ENCODE results near the gene CD27. TPM values are rescaled to one million over a fixed set of nuclear protein-coding genes. Genes with fewer than 3 reads are reported as not detected.

CD27 gene
- total RNA-seq, 6 experiments from 2014 or later = 0.33 to 1.2 (median 0.68) TPM; not detected in 1

GRCh38 chr12:6468283-6468575 is 23.5 kb downstream of the CD27 start:
- H3K4me1 ChIP-seq = peaks cover 0 to 33% (median 14%) of the 10 kb centered on the region in 4 donors

DNA sequence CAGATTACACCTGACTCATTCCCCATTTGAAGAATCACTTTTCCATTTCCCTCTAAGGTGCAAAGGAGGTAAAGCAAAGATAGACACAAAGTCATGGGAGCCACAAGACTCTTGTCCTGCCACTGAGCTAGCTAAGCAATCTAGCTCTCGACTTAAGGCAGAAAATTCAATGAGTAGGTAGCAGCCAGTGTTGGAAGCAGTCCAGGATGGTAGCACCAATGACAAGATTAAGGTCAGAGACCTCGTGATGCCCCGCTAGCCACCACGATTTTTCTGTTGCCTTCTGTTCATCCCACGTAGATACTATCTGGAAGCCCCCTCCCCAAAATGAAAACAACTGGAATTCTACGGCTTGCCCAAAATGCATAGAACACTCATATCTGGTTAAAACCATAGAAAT is 24.3 kb downstream of the CD27 start:
- intact Hi-C loops (cut with DNase I) = no loop called here
- ATAC-seq (no peak), DNase-seq (peak in 1 of 3 donors; percentile 60)
- Histone ChIP-seq H3K9me3 (no peaks in the 10 kb centered on the region), H3K27me3 (no peaks in the 10 kb centered on the region), H3K4me1 (peaks cover 0 to 33% (median 14%) of the 10 kb centered on the region in 4 donors), H3K27ac (peak overlapping the region; percentile 9 to 80 (median 19)), H3K4me3 (peak overlapping the region; percentile 73 to 77 (median 77)), H3K36me3 (peaks cover 0 to 20% (median 9%) of the 10 kb centered on the region in 4 donors)
- TF ChIP-seq, protein P1, sequence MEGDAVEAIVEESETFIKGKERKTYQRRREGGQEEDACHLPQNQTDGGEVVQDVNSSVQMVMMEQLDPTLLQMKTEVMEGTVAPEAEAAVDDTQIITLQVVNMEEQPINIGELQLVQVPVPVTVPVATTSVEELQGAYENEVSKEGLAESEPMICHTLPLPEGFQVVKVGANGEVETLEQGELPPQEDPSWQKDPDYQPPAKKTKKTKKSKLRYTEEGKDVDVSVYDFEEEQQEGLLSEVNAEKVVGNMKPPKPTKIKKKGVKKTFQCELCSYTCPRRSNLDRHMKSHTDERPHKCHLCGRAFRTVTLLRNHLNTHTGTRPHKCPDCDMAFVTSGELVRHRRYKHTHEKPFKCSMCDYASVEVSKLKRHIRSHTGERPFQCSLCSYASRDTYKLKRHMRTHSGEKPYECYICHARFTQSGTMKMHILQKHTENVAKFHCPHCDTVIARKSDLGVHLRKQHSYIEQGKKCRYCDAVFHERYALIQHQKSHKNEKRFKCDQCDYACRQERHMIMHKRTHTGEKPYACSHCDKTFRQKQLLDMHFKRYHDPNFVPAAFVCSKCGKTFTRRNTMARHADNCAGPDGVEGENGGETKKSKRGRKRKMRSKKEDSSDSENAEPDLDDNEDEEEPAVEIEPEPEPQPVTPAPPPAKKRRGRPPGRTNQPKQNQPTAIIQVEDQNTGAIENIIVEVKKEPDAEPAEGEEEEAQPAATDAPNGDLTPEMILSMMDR (IDR thresholded peaks at IDR 0.05) = no peak
- no peak for TF ChIP-seq POLR2A (IDR thresholded peaks at IDR 0.05)
- 31% methylated on average over 6 of the region's 6 CpGs for WGBS (ENCODE audit: insufficient coverage, low coverage, low lambda C conversion rate, missing lambda C conversion rate)

More at GRCh38 chr12:6468283-6468575, 23.5 kb downstream of the CD27 start:
- Histone ChIP-seq H3K9me3 (no peaks in the 10 kb centered on the region), H3K4me3 (no peak overlapping the region), H3K27ac (peak overlapping the region; percentile 9 to 80 (median 19)), H3K36me3 (peaks cover 0 to 29% (median 15%) of the 10 kb centered on the region in 4 donors), H3K27me3 (no peaks in the 10 kb centered on the region)
- ATAC-seq (peak in 2 of 4 donors; percentile 15 to 28), DNase-seq (peak in 1 of 3 donors; percentile 51)
- TF ChIP-seq, protein P1 (IDR thresholded peaks at IDR 0.05) = no peak
- TF ChIP-seq POLR2A (IDR thresholded peaks at IDR 0.05) = no peak
- intact Hi-C loops (cut with DNase I) = no loop called here

GRCh38 chr12:6469609-6470374 is 25.0 kb downstream of the CD27 start:
- no peaks in the 10 kb centered on the region for H3K9me3 ChIP-seq
- H3K4me3 ChIP-seq = peak overlapping the region; percentile 73 to 77 (median 77)
- H3K36me3 ChIP-seq = peaks cover 0 to 13% (median 4%) of the 10 kb centered on the region in 4 donors
- TF ChIP-seq, protein P1 (IDR thresholded peaks at IDR 0.05) = no peak
- no peak for TF ChIP-seq POLR2A (IDR thresholded peaks at IDR 0.05)
- ATAC-seq (no peak), DNase-seq (no peak)
- peak overlapping the region; percentile 72 to 80 (median 80) for H3K27ac ChIP-seq
- 28% methylated on average over 7 of the region's 16 CpGs for WGBS (ENCODE audit: insufficient coverage, low coverage, low lambda C conversion rate, missing lambda C conversion rate)
- H3K27me3 ChIP-seq = no peaks in the 10 kb centered on the region
- intact Hi-C loops (cut with DNase I) = no loop called here
- H3K4me1 ChIP-seq = peaks cover 0 to 33% (median 14%) of the 10 kb centered on the region in 4 donors

GRCh38 chr12:6470375-6471163 is 25.8 kb downstream of the CD27 start, which contains the start of gene VAMP1:
Gene VAMP1, minus strand, starts transcription at chr12:6470677. Its CDS starts 146 bp downstream, at chr12:6470531.
- peak within 1 kb of the TSS; percentile 72 to 80 (median 80) for H3K27ac ChIP-seq
- peaks cover 0 to 33% (median 14%) of the 10 kb centered on the region in 4 donors for H3K4me1 ChIP-seq
- peaks cover 0 to 8% (median 1%) of the 10 kb centered on the region in 4 donors for H3K36me3 ChIP-seq
- ATAC-seq = peak; percentile 91 to 97 (median 94)
- intact Hi-C loops (cut with DNase I) = no loop called here
- H3K27me3 ChIP-seq = no peaks in the 10 kb centered on the region
- peak within 1 kb of the TSS; percentile 73 to 77 (median 77) for H3K4me3 ChIP-seq
- TF ChIP-seq, protein P1 (IDR thresholded peaks at IDR 0.05) = peak in 1 of 4 donors; percentile 7
- TF ChIP-seq POLR2A (IDR thresholded peaks at IDR 0.05) = peak; percentile 100
- peak; percentile 99 to 100 (median 99) for DNase-seq
- no peaks in the 10 kb centered on the region for H3K9me3 ChIP-seq
- WGBS (ENCODE audit: insufficient coverage, low coverage, low lambda C conversion rate, missing lambda C conversion rate) = 0% methylated on average over 13 of the region's 69 CpGs

Measured in right lobe of liver (tissue), 6 donors.